Right atrium auricular region (tissue), 2 donors: ENCODE measurements around the gene TRNP1. TPM values are rescaled to one million over a fixed set of nuclear protein-coding genes. Genes with fewer than 3 reads are reported as not detected.

Experiments used
- DNase-seq: peaks from one replicate; pipeline ENCODE4 v3.0.0-alpha.2; 2019; ENCODE audit warnings: low spot score
- H3K27ac ChIP-seq, 2 donors: fragments of 200-600 bp; sonication (generic); 1 replicate in 1 of 2; 2 replicates in 1 of 2; pipeline ENCODE4 v1.5.1; 2016 to 2019
- H3K27me3 ChIP-seq, 2 donors: fragments of 200-600 bp; sonication (generic); one replicate each; pipeline versions ENCODE4 v1.5.1 to v1.6.0; 2017 to 2019
- H3K36me3 ChIP-seq: fragments of 200-600 bp; sonication (generic); one replicate; pipeline ENCODE4 v1.5.1; 2016
- H3K4me1 ChIP-seq, 2 donors: fragments of 200-600 bp; sonication (generic); one replicate each; pipeline versions ENCODE4 v1.5.1 to v1.6.0; 2017 to 2019
- H3K4me3 ChIP-seq, 2 donors: fragments of 200-600 bp; sonication (generic); 1 replicate in 1 of 2; 2 replicates in 1 of 2; pipeline ENCODE4 v1.5.1; 2017 to 2019; ENCODE audit warnings: mild to moderate bottlenecking in 1 of 2, moderate library complexity in 1 of 2
- H3K9me3 ChIP-seq, 2 donors: fragments of 200-600 bp; sonication (generic); one replicate each; pipeline ENCODE4 v1.5.1; 2019
- total RNA-seq, 2 donors: library from RNA; depleted of rRNA; stranded (reverse); fragments of >200 nt; gene quantifications; one replicate each; pipeline ENCODE4 v1.1.0, GENCODE V29; 2016
- TF ChIP-seq, protein P1 (sequence below), 2 donors: fragments of 200-600 bp; sonication (generic); IDR thresholded peaks; one replicate each; pipeline ENCODE4 v1.5.1; 2019; ENCODE audit warnings: antibody characterized with exemption in 2 of 2

TRNP1 gene
- total RNA-seq, 2 donors from 2014 or later: 72.5 to 151 TPM

DNA sequence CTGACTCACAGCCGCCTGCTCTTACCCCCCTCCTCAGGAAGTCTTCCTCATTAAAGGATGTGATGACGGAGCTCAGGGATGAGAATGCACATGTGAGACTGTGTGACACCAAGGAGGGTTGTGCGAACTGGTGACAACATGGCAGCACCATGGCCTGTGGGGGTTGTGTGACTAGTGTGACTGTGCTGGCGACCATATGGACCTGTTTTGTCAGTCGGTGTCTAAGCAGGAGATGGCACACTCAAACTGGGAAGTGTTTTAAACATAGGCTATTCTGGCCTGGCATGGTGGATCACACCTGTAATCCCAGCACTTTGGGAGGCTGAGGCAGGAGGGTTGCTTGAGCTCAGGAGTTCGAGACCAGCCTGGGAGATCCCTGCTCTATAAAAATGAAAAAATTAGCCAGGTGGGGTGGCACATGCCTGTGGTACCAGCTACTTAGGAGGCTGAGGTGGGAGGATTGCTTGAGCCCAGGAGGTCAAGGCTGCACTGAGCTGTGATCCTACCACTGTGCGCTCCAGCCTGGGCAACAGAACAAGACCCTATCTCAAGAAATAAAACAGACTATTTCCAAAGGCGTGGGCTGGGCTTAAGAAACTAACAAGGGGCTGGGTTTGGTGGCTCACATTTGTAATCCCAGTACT is 7.4 kb downstream of the TRNP1 start:
- H3K4me1 ChIP-seq: peaks cover 0 to 86% of the 10 kb centered on the region in 2 donors
- no peak overlapping the region for H3K4me3 ChIP-seq
- TF ChIP-seq, protein P1, sequence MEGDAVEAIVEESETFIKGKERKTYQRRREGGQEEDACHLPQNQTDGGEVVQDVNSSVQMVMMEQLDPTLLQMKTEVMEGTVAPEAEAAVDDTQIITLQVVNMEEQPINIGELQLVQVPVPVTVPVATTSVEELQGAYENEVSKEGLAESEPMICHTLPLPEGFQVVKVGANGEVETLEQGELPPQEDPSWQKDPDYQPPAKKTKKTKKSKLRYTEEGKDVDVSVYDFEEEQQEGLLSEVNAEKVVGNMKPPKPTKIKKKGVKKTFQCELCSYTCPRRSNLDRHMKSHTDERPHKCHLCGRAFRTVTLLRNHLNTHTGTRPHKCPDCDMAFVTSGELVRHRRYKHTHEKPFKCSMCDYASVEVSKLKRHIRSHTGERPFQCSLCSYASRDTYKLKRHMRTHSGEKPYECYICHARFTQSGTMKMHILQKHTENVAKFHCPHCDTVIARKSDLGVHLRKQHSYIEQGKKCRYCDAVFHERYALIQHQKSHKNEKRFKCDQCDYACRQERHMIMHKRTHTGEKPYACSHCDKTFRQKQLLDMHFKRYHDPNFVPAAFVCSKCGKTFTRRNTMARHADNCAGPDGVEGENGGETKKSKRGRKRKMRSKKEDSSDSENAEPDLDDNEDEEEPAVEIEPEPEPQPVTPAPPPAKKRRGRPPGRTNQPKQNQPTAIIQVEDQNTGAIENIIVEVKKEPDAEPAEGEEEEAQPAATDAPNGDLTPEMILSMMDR (IDR thresholded peaks at IDR 0.05): no peak
- no peak for DNase-seq
- no peaks in the 10 kb centered on the region for H3K27me3 ChIP-seq
- H3K36me3 ChIP-seq: peaks cover 4% of the 10 kb centered on the region
- peak overlapping the region; percentile 81 to 89 for H3K27ac ChIP-seq
- H3K9me3 ChIP-seq: no peaks in the 10 kb centered on the region

DNA sequence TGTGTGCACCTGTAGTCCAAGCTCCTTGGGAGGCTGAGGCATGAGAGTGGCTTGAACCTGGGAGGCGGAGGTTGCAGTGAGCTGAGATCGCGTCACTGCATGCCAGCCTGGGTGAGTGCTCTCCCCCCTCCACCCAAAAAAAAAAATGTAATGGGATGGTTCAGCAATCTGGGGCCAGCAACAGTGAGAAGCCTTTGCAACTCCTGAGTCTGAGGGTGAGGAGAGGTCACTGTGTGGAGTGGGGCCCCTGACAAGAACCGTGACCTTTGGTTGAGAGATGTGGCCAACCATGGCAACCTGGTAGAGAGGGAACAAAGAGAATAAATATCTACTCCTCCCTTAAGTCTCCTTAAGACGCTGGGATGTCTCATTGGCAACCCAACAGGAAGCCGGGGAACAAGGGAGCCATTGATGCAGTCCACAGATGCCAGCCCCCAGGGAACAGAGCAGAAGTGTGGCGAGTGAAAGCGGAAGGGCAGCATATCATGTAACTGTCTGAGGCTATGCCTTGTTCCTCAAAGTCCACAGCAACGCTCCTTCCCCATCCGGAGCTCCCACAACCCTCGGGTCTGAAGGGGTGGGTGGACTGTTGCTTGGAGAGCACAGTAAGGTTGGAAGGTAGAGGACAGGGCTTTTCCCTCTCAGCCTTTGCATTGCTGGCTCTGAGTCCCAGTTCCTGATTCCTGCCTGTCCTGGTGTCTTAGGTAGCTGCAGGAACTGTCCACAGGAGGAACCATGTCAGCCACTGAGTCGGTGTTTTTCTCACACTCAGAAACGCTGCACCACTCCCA is 8.3 kb downstream of the TRNP1 start:
- Histone ChIP-seq H3K27me3 (no peaks in the 10 kb centered on the region), H3K27ac (peak overlapping the region; percentile 81 to 89), H3K36me3 (peaks cover 5% of the 10 kb centered on the region), H3K4me3 (no peak overlapping the region), H3K4me1 (peaks cover 0 to 77% of the 10 kb centered on the region in 2 donors), H3K9me3 (no peaks in the 10 kb centered on the region)
- DNase-seq: peak; percentile 68
- TF ChIP-seq, protein P1 (IDR thresholded peaks at IDR 0.05): no peak

DNA sequence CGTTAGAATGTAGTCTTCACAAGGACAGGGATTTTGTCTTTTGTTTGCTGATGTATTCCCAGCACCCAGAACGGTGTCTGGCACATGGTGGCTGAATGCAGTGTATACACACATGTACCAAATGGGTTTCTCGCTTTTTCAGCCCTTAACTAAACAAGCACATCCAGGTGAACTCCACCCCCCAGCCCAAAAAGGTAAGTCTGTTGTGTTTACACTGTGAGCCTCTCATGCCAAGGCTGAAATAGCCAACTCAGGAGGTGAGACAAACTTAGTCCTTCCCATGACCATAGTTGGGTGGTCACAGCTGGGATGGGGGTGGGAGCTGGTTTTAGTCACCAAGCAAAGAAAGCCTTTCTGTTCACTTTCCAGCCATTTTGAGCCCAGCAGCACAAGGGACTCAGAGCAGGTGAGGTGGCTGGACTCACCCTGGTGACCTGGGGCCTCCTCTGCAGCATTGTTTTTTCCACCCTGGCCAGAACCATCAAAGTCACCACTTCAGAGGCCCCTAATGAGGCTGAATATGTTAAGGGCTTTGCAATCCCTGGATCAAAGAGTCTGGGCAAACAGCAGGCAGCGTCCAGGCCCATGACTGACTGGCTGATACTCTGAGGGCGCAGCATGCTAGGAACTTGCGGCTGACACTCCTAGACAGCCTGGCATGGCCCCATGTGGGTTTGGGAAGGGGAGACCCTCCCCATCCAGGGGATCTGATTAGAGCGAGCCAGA is 10.4 kb downstream of the TRNP1 start:
- TF ChIP-seq, protein P1 (IDR thresholded peaks at IDR 0.05): no peak
- peak overlapping the region; percentile 72 to 75 for H3K27ac ChIP-seq

DNA sequence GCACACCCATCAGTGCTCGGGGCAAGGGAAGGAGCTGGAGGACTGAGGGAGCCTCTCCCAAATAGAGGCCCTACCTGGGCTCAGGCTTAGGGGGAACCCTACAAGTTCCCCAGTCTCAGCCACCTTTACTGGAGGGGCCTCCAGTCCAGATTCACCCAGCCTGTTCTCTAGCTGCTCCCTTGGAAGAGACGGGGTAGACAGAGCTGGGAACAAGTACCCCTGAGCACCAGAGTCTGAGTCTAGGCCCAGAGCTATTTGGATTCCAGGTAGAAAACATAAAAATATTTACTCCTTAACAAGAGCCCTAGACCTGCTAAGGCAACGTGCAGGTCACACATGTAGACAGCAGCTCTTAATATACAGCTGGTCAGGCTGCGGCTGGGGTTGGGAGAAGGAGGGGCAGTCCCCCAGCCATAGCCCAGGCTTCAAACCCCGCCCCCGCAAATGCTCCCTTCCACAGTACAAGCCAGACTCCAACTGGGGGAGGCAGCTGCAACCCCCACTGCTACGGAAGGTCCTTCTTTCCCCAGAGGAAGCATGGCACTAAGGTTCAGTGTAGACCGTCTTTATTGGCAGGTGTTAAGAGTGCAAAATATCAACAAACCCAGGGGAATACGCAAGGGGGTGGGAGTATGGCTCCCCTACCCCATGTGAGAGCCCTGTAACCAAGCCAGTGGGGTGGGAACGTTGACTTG is 11.1 kb downstream of the TRNP1 start:
- Histone ChIP-seq H3K9me3 (no peaks in the 10 kb centered on the region), H3K4me1 (peaks cover 0 to 67% of the 10 kb centered on the region in 2 donors), H3K27me3 (no peaks in the 10 kb centered on the region), H3K27ac (peak overlapping the region; percentile 72 to 75), H3K4me3 (no peak overlapping the region), H3K36me3 (peaks cover 5% of the 10 kb centered on the region)
- DNase-seq: no peak
- TF ChIP-seq, protein P1 (IDR thresholded peaks at IDR 0.05): no peak

More for the DNA sequence above, 10.4 kb downstream of the TRNP1 start:
- H3K36me3 ChIP-seq: peaks cover 5% of the 10 kb centered on the region
- H3K4me1 ChIP-seq: peaks cover 0 to 68% of the 10 kb centered on the region in 2 donors
- no peaks in the 10 kb centered on the region for H3K9me3 ChIP-seq
- no peaks in the 10 kb centered on the region for H3K27me3 ChIP-seq
- no peak for DNase-seq
- H3K4me3 ChIP-seq: no peak overlapping the region

DNA sequence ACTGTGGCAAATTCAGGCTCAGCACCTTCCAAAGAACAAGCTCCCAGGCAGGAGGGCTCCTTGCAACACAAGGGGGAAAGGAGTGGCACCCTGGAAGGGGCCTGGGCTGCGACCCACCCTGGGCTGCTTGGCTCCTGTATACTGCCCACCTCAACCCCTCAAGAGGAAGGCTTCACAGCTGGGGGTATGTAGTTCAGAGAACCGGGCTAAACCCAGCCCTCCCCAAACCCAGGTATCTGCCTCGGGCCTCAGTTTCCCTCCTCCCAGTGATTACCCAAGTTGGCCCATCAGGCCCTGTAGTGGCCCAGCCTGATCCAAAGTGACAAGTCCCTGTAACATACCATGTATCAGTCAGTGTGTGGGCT is 11.7 kb downstream of the TRNP1 start:
- peaks cover 5% of the 10 kb centered on the region for H3K36me3 ChIP-seq
- no peak for DNase-seq
- H3K27me3 ChIP-seq: no peaks in the 10 kb centered on the region
- peak overlapping the region; percentile 72 to 75 for H3K27ac ChIP-seq
- no peaks in the 10 kb centered on the region for H3K9me3 ChIP-seq
- TF ChIP-seq, protein P1 (IDR thresholded peaks at IDR 0.05): no peak
- H3K4me3 ChIP-seq: no peak overlapping the region
- H3K4me1 ChIP-seq: peaks cover 0 to 67% of the 10 kb centered on the region in 2 donors
